AG04449 (cell line): ENCODE results near the gene KIAA2012.

Experiments used
- CTCF ChIA-PET: fragments of 350-600 bp; formaldehyde crosslinking; extraction: SDS; loops from one replicate; lab custom pipeline; 2021; ENCODE audit warnings: antibody characterized with exemption; lab: Yijun Ruan, JAX
- POLR2A ChIA-PET: fragments of 400-600, 350-600 bp; formaldehyde crosslinking; extraction: SDS; loops from one replicate; lab custom pipeline; 2020; ENCODE audit warnings: antibody characterized with exemption, inconsistent platforms; lab: Yijun Ruan, JAX
- DNase-seq: peaks from one replicate; pipeline ENCODE4 v3.0.0-alpha.2; 2010; ENCODE audit warnings: low read depth, low spot score
- H3K4me3 ChIP-seq: 2 replicates; pipeline ENCODE4 v1.5.1; 2011; ENCODE audit warnings: low read depth, mild to moderate bottlenecking, control low read depth, low read length
- TF ChIP-seq, protein P1 (sequence below): IDR thresholded peaks from one replicate; pipeline ENCODE4 v1.5.1; 2011; ENCODE audit warnings: mild to moderate bottlenecking, moderate library complexity, low read length, control low read depth, inconsistent platforms; ENCODE audit not compliant: insufficient read depth; ENCODE audit errors: missing control alignments

KIAA2012 gene

DNA sequence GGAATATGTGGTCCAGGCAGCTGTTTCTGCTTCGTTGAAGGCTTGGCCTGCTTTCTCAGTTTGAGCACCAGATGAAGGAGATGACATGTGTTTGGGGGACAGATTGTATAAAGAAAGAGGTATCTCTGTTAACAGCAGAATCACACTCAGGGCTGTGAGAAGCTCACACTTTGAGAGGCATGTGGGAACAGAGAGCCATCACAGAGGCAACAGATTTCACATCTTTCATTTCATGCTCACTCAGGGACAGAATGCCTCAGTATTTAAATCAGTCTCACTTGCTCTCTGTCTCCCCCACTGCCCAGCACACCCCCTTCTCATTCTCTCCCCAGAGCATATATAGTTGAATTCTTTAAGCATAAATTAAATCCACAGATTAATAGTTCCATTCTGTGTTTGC is 37.4 kb downstream of the KIAA2012 start:
- H3K4me3 ChIP-seq: no peak overlapping the region
- TF ChIP-seq, protein P1, sequence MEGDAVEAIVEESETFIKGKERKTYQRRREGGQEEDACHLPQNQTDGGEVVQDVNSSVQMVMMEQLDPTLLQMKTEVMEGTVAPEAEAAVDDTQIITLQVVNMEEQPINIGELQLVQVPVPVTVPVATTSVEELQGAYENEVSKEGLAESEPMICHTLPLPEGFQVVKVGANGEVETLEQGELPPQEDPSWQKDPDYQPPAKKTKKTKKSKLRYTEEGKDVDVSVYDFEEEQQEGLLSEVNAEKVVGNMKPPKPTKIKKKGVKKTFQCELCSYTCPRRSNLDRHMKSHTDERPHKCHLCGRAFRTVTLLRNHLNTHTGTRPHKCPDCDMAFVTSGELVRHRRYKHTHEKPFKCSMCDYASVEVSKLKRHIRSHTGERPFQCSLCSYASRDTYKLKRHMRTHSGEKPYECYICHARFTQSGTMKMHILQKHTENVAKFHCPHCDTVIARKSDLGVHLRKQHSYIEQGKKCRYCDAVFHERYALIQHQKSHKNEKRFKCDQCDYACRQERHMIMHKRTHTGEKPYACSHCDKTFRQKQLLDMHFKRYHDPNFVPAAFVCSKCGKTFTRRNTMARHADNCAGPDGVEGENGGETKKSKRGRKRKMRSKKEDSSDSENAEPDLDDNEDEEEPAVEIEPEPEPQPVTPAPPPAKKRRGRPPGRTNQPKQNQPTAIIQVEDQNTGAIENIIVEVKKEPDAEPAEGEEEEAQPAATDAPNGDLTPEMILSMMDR: no peak
- ChIA-PET POLR2A (no interaction called here), CTCF (interaction anchor here (1.1 to 5.7 kb wide), 2 partner anchors 6 to 68 kb away, joined by 3 to 39 read pairs; no protein-coding TSS in a partner anchor)
- no peak for DNase-seq

DNA sequence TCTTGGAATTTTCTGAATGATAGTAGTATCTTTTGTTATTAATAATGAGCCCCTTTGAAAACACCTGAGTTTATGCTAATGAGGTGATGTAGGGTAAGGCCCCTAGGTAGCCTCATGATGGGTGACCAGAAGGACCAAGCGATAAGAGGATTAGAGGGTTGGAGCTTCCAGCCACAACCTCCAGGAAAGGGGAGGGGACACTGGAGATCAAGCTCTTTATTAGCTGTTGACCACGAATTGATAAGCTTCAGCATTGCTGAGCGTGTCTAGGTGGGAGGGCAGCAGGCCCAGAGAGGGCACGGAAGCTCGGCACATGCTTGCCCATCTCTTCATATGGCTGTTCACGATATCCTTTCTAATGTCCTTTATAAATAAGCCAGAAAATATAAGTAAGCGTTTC is 39.0 kb downstream of the KIAA2012 start:
- H3K4me3 ChIP-seq: no peak overlapping the region
- CTCF ChIA-PET: interaction anchor here (1.0 to 5.7 kb wide), 2 partner anchors 8 to 251 kb away, joined by 3 to 39 read pairs; no protein-coding TSS in a partner anchor
- TF ChIP-seq, protein P1: no peak
- no peak for DNase-seq
- POLR2A ChIA-PET: no interaction called here

DNA sequence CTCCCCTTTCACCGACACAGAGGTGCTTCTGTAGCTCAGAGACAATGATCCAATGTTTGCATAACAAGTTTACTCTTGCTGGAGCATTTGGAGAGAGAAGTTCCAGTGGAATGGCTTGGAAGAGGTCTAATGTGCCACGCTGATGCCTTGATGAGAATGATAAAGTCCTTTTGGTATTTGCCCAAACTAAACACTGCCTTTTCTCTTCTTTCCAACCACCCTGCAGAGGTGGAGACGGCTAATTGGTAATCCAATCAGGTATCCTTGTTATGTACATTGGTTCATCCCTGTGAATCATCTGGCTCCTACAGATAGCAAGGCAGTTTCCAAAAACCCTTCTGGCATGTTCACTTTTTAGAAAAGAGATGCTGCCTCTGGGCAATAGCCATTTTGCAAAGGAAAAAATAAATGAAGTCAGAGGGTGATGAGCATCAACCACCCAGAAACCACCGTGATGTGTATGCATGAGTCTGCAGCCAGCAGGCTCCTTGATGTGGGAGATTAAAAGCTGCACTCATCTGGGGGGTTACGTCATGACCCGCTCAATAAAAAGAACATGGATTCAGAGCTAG is 40.6 kb downstream of the KIAA2012 start:
- DNase-seq: no peak
- ChIA-PET POLR2A (no interaction called here), CTCF (interaction anchor here (1.1 to 5.7 kb wide), 3 partner anchors 9 to 253 kb away, joined by 3 to 39 read pairs (median 6); no protein-coding TSS in a partner anchor)
- peak overlapping the region; percentile 33 for H3K4me3 ChIP-seq
- TF ChIP-seq, protein P1: no peak

DNA sequence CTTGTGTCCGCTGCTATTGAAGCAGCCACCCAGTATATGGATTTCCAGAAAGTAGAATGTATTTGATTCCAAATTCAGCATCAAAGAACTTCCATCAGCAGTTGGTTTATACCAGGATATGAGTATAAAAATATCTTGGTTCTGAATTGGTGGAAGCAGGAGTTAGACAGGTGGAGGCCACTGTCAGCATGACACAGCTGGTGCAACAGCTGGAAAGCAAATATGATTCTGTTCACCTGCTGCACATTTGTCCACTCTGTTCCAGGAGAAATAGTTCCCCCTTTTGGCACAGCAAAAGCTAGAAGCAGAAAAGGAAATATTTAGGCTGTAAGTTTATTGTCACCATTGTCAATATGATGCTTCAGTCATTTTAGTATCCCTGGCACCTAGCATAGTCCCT is 41.2 kb downstream of the KIAA2012 start:
- POLR2A ChIA-PET: no interaction called here
- TF ChIP-seq, protein P1: no peak

DNA sequence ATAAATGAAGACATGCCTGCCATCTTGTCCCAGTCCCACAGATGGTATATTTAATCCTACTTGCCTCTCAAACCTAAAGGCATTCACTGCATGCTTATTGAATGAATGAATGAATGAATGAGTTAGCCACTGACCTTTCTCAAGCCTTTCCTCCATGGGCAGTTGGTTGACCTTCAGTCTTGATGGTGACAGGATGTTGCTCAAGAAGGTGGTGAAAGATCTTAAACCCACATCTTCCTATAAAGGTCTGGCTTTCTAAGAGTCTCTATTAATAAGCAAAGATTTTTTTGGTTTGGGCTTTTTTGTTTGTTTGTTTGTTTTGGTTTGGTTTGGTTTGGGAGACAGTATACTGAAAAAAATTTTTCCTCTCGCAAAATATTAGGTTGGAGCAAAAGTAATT is 41.7 kb downstream of the KIAA2012 start:
- POLR2A ChIA-PET: no interaction called here
- DNase-seq: no peak
- CTCF ChIA-PET: interaction anchor here (0.6 to 5.7 kb wide), 5 partner anchors 10 to 328 kb away, joined by 3 to 39 read pairs (median 5); no protein-coding TSS in a partner anchor
- TF ChIP-seq, protein P1: no peak
- no peak overlapping the region for H3K4me3 ChIP-seq

More for the DNA sequence above, 41.2 kb downstream of the KIAA2012 start:
- no peak for DNase-seq
- H3K4me3 ChIP-seq: no peak overlapping the region
- CTCF ChIA-PET: interaction anchor here (1.1 to 5.7 kb wide), 3 partner anchors 10 to 253 kb away, joined by 3 to 39 read pairs (median 6); no protein-coding TSS in a partner anchor

DNA sequence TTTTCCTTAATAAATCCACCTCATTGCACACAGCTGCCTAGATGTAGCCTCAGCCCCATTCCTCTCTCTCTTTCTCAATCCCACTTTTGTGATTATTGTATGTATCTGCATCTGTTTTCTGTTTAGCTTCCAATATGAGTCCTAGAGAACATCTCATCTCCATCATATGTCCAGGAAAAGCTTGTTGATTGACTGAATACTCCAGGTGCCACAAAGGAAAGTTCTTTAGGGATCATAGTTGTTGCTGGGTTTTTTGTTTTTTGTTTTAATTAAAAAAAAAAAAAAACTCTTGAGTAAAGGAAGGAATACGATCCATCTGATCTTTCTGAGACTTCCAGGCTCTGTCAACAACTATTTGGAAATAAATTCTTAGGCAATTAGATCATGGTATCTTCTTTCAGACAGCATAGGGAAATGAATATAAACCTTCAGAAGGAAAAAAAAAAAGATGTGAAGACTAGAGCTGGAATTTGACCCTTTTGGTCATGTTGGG is 42.5 kb downstream of the KIAA2012 start:
- TF ChIP-seq, protein P1: no peak
- ChIA-PET CTCF (interaction anchor here (0.6 to 5.7 kb wide), 5 partner anchors 11 to 328 kb away, joined by 3 to 39 read pairs (median 5); no protein-coding TSS in a partner anchor), POLR2A (no interaction called here)
- no peak for DNase-seq
- H3K4me3 ChIP-seq: no peak overlapping the region
